Effector CD4-positive, alpha-beta T cell (primary cell): ENCODE measurements around the gene DIPK1B.

ENCODE experiments used
- DNase-seq: peaks from one replicate; pipeline ENCODE4 v3.0.0-alpha.2; 2020

DIPK1B gene

GRCh38 chr9:136740971-136741882 lies 28.9 kb downstream of the DIPK1B start:
- DNase-seq, result no peak

GRCh38 chr9:136741883-136742571 lies 29.7 kb downstream of the DIPK1B start:
- DNase-seq, result no peak

- DNase-seq, result no peak
Observed at GRCh38 chr9:136742591-136743391, 30.4 kb downstream of the DIPK1B start, which contains the start of gene LCN10. TSS of gene LCN10 (minus strand) at chr9:136742940. CDS start at chr9:136742903, 37 bp downstream.

GRCh38 chr9:136743639-136744211 lies 31.4 kb downstream of the DIPK1B start:
- no peak for DNase-seq

- DNase-seq, result no peak
Observed at GRCh38 chr9:136744773-136745172, 32.4 kb downstream of the DIPK1B start.

GRCh38 chr9:136745389-136746154 lies 33.2 kb downstream of the DIPK1B start:
- DNase-seq, result no peak

- DNase-seq, result no peak
Observed at GRCh38 chr9:136746155-136746490, 33.8 kb downstream of the DIPK1B start.

- no peak for DNase-seq
Observed at GRCh38 chr9:136746621-136747020, 34.2 kb downstream of the DIPK1B start.

- DNase-seq, result no peak
Observed at GRCh38 chr9:136747161-136748060, 35.0 kb downstream of the DIPK1B start.

GRCh38 chr9:136748201-136748600 lies 35.8 kb downstream of the DIPK1B start, which contains the start of gene LCN6:
TSS of gene LCN6 (minus strand) at chr9:136748525. CDS start at chr9:136748483, 42 bp downstream.
- no peak for DNase-seq

- DNase-seq, result no peak
Observed at GRCh38 chr9:136748666-136749611, 36.6 kb downstream of the DIPK1B start.

- DNase-seq, result no peak
Observed at GRCh38 chr9:136750526-136750925, 38.2 kb downstream of the DIPK1B start.

GRCh38 chr9:136751244-136751643 lies 38.9 kb downstream of the DIPK1B start:
- DNase-seq, result no peak

GRCh38 chr9:136751814-136752213 lies 39.4 kb downstream of the DIPK1B start:
- DNase-seq, result no peak

- no peak for DNase-seq
Observed at GRCh38 chr9:136753371-136754058, 41.1 kb downstream of the DIPK1B start.

- DNase-seq, result no peak
Observed at GRCh38 chr9:136754059-136754572, 41.7 kb downstream of the DIPK1B start.

GRCh38 chr9:136754626-136755301 lies 42.4 kb downstream of the DIPK1B start:
- no peak for DNase-seq
